Hepatocyte (in vitro differentiated cells): Measurements from ENCODE around the gene DTX1. TPM values are rescaled to one million over a fixed set of nuclear protein-coding genes. Genes with fewer than 3 reads are reported as not detected.

Experiments
- DNase-seq: peaks from one replicate; pipeline ENCODE4 v3.0.0-alpha.2; 2016; ENCODE audit warnings: low spot score
- H2AFZ ChIP-seq: fragments of 200-600 bp; sonication (generic); 2 replicates; pipeline ENCODE4 v1.6.0; 2016; ENCODE audit warnings: antibody characterized with exemption, mild to moderate bottlenecking
- H3K27ac ChIP-seq: fragments of 200-600 bp; sonication (generic); 2 replicates; pipeline ENCODE4 v1.5.1; 2016; ENCODE audit warnings: mild to moderate bottlenecking
- H3K27me3 ChIP-seq: fragments of 200-600 bp; sonication (generic); 2 replicates; pipeline ENCODE4 v1.6.1; 2016
- H3K36me3 ChIP-seq: fragments of 200-600 bp; sonication (generic); replicated peaks from 2 replicates; pipeline ENCODE4 v1.5.1; 2016; ENCODE audit warnings: low read depth; ENCODE audit not compliant: insufficient read depth
- H3K4me1 ChIP-seq: fragments of 200-600 bp; sonication (generic); 2 replicates; pipeline ENCODE4 v1.5.1; 2016; ENCODE audit warnings: mild to moderate bottlenecking, moderate library complexity; ENCODE audit not compliant: insufficient read depth
- H3K4me2 ChIP-seq: fragments of 200-600 bp; sonication (generic); 2 replicates; pipeline ENCODE4 v1.6.0; 2016
- H3K4me3 ChIP-seq: fragments of 200-600 bp; sonication (generic); 2 replicates; pipeline ENCODE4 v1.5.1; 2016; ENCODE audit warnings: mild to moderate bottlenecking
- H3K79me2 ChIP-seq: fragments of 200-600 bp; sonication (generic); 2 replicates; pipeline ENCODE4 v1.6.0; 2017; ENCODE audit warnings: mild to moderate bottlenecking
- H3K9me2 ChIP-seq: fragments of 200-600 bp; sonication (generic); replicated peaks from 2 replicates; pipeline ENCODE4 v1.6.0; 2017; ENCODE audit warnings: mild to moderate bottlenecking; ENCODE audit not compliant: insufficient read depth
- H3K9me3 ChIP-seq: fragments of 200-600 bp; sonication (generic); 2 replicates; pipeline ENCODE4 v1.5.1; 2016; ENCODE audit warnings: low read depth, mild to moderate bottlenecking
- H4K20me1 ChIP-seq: fragments of 200-600 bp; sonication (generic); 2 replicates; pipeline ENCODE4 v1.6.0; 2016; ENCODE audit warnings: mild to moderate bottlenecking; ENCODE audit not compliant: insufficient read depth, poor library complexity, severe bottlenecking
- CTCF ChIP-seq: fragments of 200-600 bp; sonication (generic); IDR thresholded peaks from 2 replicates; pipeline ENCODE4 v1.5.1; 2016; ENCODE audit warnings: antibody characterized with exemption, mild to moderate bottlenecking; ENCODE audit not compliant: poor library complexity
- EZH2 ChIP-seq: fragments of 200-600 bp; sonication (generic); IDR thresholded peaks from 2 replicates; pipeline ENCODE4 v1.6.1; 2016; ENCODE audit warnings: antibody characterized with exemption, mild to moderate bottlenecking, borderline replicate concordance
- EZH2phosphoT487 ChIP-seq: fragments of 200-600 bp; sonication (generic); IDR thresholded peaks from one replicate; pipeline ENCODE4 v1.6.1; 2018; ENCODE audit warnings: antibody characterized with exemption, mild to moderate bottlenecking, low read depth, moderate library complexity; ENCODE audit not compliant: unreplicated experiment, severe bottlenecking
- WGBS: methylation state at CpG from one replicate; pipeline ENCODE4 v1.1.6; 2016; ENCODE audit warnings: low lambda C conversion rate; ENCODE audit errors: missing lambda C conversion rate; 5-methylcytosine and 5-hydroxymethylcytosine counted together
- polyA plus RNA-seq: library from polyadenylated mRNA; unstranded; fragments of >200 nt; fragmentation: Nextera tagmentation; extraction: Ambion mirVana; gene quantifications from 2 replicates; pipeline ENCODE4 v1.2.1, GENCODE V29; 2016
- total RNA-seq: library from RNA; depleted of rRNA; stranded (reverse); fragments of >200 nt; gene quantifications from 2 replicates; pipeline ENCODE4 v1.2.3, GENCODE V29; 2014

The DTX1 gene
- total and polyA plus RNA-seq, 2 experiments from 2014 or later = 0.47 to 2.3 TPM

- Histone ChIP-seq H3K9me2 (no peaks in the 10 kb centered on the region), H2AFZ (no peak overlapping the region), H3K4me3 (no peak overlapping the region), H4K20me1 (no peaks in the 10 kb centered on the region), H3K4me2 (no peak overlapping the region), H3K9me3 (no peaks in the 10 kb centered on the region), H3K36me3 (no peaks in the 10 kb centered on the region), H3K79me2 (no peaks in the 10 kb centered on the region), H3K27me3 (peaks cover 16% of the 10 kb centered on the region), H3K27ac (no peak overlapping the region), H3K4me1 (no peaks in the 10 kb centered on the region)
- 96% methylated on average over 9 of the region's 16 CpGs for WGBS
- no peak for TF ChIP-seq EZH2phosphoT487
- TF ChIP-seq CTCF = no peak
- no peak for TF ChIP-seq EZH2
- DNase-seq = no peak
These were observed 38.2 kb downstream of the DTX1 start for GRCh38 chr12:113094738-113095137.

- Histone ChIP-seq H3K4me1 (no peaks in the 10 kb centered on the region), H3K27ac (no peak overlapping the region), H3K4me2 (no peak overlapping the region), H3K36me3 (no peaks in the 10 kb centered on the region), H3K9me2 (no peaks in the 10 kb centered on the region), H4K20me1 (no peaks in the 10 kb centered on the region), H3K27me3 (peaks cover 16% of the 10 kb centered on the region), H3K4me3 (no peak overlapping the region), H3K79me2 (no peaks in the 10 kb centered on the region), H2AFZ (no peak overlapping the region), H3K9me3 (no peaks in the 10 kb centered on the region)
- no peak for DNase-seq
- 52% methylated on average over 6 of the region's 6 CpGs for WGBS
- TF ChIP-seq CTCF (no peak), EZH2 (no peak), EZH2phosphoT487 (no peak)
These were observed 38.9 kb downstream of the DTX1 start for GRCh38 chr12:113095405-113095804.

GRCh38 chr12:113096675-113097461 is 40.3 kb downstream of the DTX1 start:
- Histone ChIP-seq H3K4me1 (no peaks in the 10 kb centered on the region), H3K36me3 (no peaks in the 10 kb centered on the region), H4K20me1 (no peaks in the 10 kb centered on the region), H3K79me2 (no peaks in the 10 kb centered on the region), H3K4me3 (no peak overlapping the region), H3K27ac (no peak overlapping the region), H3K9me3 (no peaks in the 10 kb centered on the region), H3K9me2 (no peaks in the 10 kb centered on the region), H3K27me3 (peaks cover 12% of the 10 kb centered on the region), H2AFZ (no peak overlapping the region), H3K4me2 (no peak overlapping the region)
- WGBS = 93% methylated on average over 30 of the region's 30 CpGs
- DNase-seq = no peak
- no peak for TF ChIP-seq CTCF
- no peak for TF ChIP-seq EZH2
- no peak for TF ChIP-seq EZH2phosphoT487
